AG04450 (cell line): Measurements from ENCODE around the gene SPX. TPM values are rescaled to one million over a fixed set of nuclear protein-coding genes. Genes with fewer than 3 reads are reported as not detected.

Experiments
- CTCF ChIA-PET: fragments of 300-600, 350-600 bp; formaldehyde crosslinking; extraction: SDS; loops from one replicate; lab custom pipeline; 2022; ENCODE audit warnings: antibody characterized with exemption, inconsistent platforms; lab: Charles Lee
- POLR2A ChIA-PET: fragments of 350-600 bp; formaldehyde crosslinking; extraction: SDS; loops from one replicate; lab custom pipeline; 2021; ENCODE audit warnings: antibody characterized with exemption, inconsistent platforms; lab: Yijun Ruan, JAX
- DNase-seq: peaks from one replicate; pipeline ENCODE4 v3.0.0-alpha.2; 2011; ENCODE audit warnings: low read depth, low spot score
- H3K27ac ChIP-seq: one replicate; pipeline ENCODE4 v1.5.1; 2012; ENCODE audit warnings: low read depth, low read length, control low read depth
- H3K27me3 ChIP-seq: one replicate; pipeline ENCODE4 v1.6.0; 2012; ENCODE audit warnings: low read length; ENCODE audit not compliant: control insufficient read depth, insufficient read depth
- H3K4me3 ChIP-seq: 2 replicates; pipeline ENCODE4 v1.5.1; 2011; ENCODE audit warnings: mild to moderate bottlenecking, low read depth, low read length, control low read depth
- H3K9me3 ChIP-seq: 2 replicates; pipeline ENCODE4 v1.5.1; 2012; ENCODE audit warnings: low read length; ENCODE audit not compliant: control insufficient read depth, insufficient read depth
- polyA plus RNA-seq: library from polyadenylated mRNA; depleted of rRNA; stranded (reverse); fragments of >200 nt; gene quantifications from 2 replicates; pipeline ENCODE4 v1.2.3, GENCODE V29; 2011
- TF ChIP-seq, protein P1 (sequence below): IDR thresholded peaks from 2 replicates; pipeline ENCODE4 v1.5.1; 2011; ENCODE audit warnings: low read depth, low read length, control low read depth, inconsistent platforms

SPX gene
- polyA plus RNA-seq, 1 experiment: 0.14 TPM

DNA sequence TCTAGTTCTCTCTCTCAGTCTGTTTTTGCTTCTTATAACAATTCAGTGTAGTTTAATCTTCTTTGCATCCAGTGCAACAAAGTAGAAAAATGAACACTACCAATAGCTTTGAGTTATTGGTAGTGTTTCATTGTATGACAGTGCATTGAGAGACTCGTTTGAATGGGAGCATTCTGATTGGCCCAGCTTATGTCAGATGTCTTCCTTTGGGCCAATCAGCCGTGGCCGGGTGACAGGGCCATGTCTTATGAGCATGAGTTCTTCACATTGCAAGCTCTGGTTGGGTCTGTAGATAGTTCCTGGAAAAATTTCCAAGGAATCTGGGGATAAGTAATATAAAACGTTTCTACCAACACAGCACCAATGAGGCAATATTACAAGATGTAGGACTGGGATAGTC is 42.0 kb downstream of the SPX start:
- CTCF ChIA-PET: interaction anchor here (0.8 kb wide), 1 partner anchor 112 kb away, joined by 3 read pairs; no protein-coding TSS in a partner anchor
- POLR2A ChIA-PET: no interaction called here
- Histone ChIP-seq H3K4me3 (no peak overlapping the region), H3K27ac (no peak overlapping the region), H3K27me3 (no peaks in the 10 kb centered on the region), H3K9me3 (no peaks in the 10 kb centered on the region)
- no peak for DNase-seq
- TF ChIP-seq, protein P1, sequence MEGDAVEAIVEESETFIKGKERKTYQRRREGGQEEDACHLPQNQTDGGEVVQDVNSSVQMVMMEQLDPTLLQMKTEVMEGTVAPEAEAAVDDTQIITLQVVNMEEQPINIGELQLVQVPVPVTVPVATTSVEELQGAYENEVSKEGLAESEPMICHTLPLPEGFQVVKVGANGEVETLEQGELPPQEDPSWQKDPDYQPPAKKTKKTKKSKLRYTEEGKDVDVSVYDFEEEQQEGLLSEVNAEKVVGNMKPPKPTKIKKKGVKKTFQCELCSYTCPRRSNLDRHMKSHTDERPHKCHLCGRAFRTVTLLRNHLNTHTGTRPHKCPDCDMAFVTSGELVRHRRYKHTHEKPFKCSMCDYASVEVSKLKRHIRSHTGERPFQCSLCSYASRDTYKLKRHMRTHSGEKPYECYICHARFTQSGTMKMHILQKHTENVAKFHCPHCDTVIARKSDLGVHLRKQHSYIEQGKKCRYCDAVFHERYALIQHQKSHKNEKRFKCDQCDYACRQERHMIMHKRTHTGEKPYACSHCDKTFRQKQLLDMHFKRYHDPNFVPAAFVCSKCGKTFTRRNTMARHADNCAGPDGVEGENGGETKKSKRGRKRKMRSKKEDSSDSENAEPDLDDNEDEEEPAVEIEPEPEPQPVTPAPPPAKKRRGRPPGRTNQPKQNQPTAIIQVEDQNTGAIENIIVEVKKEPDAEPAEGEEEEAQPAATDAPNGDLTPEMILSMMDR: no peak

DNA sequence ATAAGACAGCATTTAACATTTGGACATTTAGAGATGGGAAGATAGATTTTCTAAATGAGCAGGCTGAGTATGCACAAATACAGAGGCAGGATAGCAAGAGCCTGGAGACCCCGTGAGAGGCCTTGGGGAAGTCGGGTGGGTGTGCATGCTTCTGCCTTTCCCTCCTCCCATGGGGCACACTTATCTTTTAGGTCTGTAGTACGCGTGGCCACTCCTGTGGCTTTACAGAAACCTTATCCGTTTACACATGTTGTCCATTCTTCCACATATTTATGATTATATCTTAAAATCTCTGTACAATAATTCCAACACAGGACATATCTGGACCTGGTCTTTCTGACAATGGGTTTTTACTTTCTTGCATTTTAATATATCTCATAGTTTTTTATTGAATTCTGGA is 45.0 kb downstream of the SPX start:
- TF ChIP-seq, protein P1: no peak
- ChIA-PET POLR2A (no interaction called here), CTCF (interaction anchor here (0.7 kb wide), 1 partner anchor 141 kb away, joined by 4 read pairs; no protein-coding TSS in a partner anchor)
- no peak overlapping the region for H3K4me3 ChIP-seq
- no peaks in the 10 kb centered on the region for H3K9me3 ChIP-seq
- no peak for DNase-seq
- no peaks in the 10 kb centered on the region for H3K27me3 ChIP-seq
- H3K27ac ChIP-seq: no peak overlapping the region

DNA sequence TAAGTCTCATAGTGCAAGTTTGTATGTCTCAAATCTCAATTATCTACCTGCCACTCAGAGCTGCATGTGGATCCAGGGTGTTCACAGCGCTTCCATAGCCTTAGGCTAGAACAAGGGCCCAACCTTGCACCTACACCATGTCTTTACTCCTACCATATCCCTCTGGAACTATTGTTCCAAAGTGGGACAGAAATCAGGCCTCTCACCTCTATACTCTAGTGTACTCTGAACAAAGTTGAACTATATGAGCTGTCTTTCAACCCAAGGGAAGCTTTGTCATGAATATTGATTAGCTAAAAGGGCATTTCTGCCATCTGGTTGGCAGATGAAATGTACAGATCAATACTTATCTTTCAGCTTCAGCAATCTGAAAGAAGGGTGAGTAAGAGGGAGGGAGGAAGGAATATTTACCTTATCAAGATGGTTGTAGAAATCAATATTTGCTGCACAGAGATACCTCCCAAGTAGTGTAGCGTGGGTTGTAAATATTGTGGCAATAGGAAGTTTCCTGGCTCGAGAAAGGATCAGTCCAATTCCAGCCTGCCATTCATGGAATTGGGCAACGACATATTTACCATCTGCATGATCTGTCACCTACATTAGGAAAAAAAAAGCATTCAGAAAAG is 47.8 kb downstream of the SPX start:
- ChIA-PET POLR2A (no interaction called here), CTCF (interaction anchor here (1.0 kb wide), 1 partner anchor 107 kb away, joined by 3 read pairs; no protein-coding TSS in a partner anchor)
- H3K9me3 ChIP-seq: no peaks in the 10 kb centered on the region
- H3K27ac ChIP-seq: no peak overlapping the region
- TF ChIP-seq, protein P1: no peak
- no peak overlapping the region for H3K4me3 ChIP-seq
- H3K27me3 ChIP-seq: no peaks in the 10 kb centered on the region
- no peak for DNase-seq

DNA sequence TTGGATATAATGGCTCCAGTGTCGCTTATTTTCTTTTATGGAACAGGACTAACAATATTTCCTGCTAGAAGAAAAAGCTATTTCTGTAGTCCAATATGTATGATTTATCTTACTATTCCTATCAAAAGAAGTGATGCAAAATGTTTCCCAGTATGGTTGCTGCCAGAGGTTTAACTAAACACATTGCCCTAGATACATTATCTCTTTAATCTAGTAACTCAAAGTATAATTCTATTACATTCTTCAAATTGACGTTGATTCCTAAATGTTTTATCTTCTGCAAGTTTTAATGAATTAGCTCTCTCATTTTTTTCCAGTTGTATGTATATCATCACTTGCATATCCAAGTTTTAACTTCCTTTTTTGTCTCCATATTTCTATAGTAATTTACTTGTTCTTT is 50.3 kb downstream of the SPX start:
- Histone ChIP-seq H3K27ac (no peak overlapping the region), H3K9me3 (no peaks in the 10 kb centered on the region), H3K27me3 (no peaks in the 10 kb centered on the region), H3K4me3 (no peak overlapping the region)
- TF ChIP-seq, protein P1: no peak
- ChIA-PET CTCF (interaction anchor here (1.5 kb wide), 1 partner anchor 105 kb away, joined by 3 read pairs; no protein-coding TSS in a partner anchor), POLR2A (no interaction called here)
- DNase-seq: no peak

DNA sequence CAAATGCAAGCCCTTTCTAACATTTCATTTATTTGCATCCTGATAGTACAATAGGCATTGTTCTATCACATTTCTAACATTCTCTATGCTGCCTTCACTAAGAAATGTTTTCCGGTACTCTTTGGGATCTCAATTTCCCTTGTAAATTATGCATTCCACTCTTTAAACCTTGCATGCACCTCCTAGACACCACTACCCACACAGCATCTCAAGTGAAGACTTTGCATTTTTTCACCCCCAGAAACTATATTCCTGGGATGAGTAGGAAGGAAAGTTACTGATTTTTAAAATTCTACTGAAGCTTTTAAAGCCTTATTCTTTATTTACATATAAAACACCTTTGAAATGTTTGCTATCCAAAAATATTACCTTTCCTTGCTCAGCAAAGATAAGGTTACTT is 51.4 kb downstream of the SPX start:
- no peaks in the 10 kb centered on the region for H3K9me3 ChIP-seq
- no peak overlapping the region for H3K4me3 ChIP-seq
- H3K27me3 ChIP-seq: no peaks in the 10 kb centered on the region
- DNase-seq: no peak
- TF ChIP-seq, protein P1: no peak
- ChIA-PET POLR2A (no interaction called here), CTCF (no interaction called here)
- no peak overlapping the region for H3K27ac ChIP-seq
